Stomach (tissue), 9 donors: ENCODE measurements around the gene TTC33. TPM values are rescaled to one million over a fixed set of nuclear protein-coding genes. Genes with fewer than 3 reads are reported as not detected.
"Not testable (repeated sequence)": the region's sequence is repeated elsewhere in the genome, so short reads cannot be mapped to it uniquely, and the experiment has no call there.

Source experiments
- DNase-seq, 2 donors: peaks; one replicate each; pipeline versions ENCODE4 v3.0.0 to v3.0.0-alpha.2; 2013 to 2019
- H3K27ac ChIP-seq, 5 donors: fragments of 200-600 bp in 4 of 5; sonication (generic) in 4 of 5; one replicate each; pipeline ENCODE4 v1.5.1; 2013 to 2019; ENCODE audit warnings: mild to moderate bottlenecking in 1 of 5, moderate library complexity in 1 of 5
- H3K27me3 ChIP-seq, 3 donors: fragments of 200-600 bp; sonication (generic); one replicate each; pipeline ENCODE4 v1.5.1; 2017 to 2019; ENCODE audit warnings: mixed run types in 1 of 3
- H3K36me3 ChIP-seq, 4 donors: fragments of 200-600 bp; sonication (generic); 1 replicate in 3 of 4; 2 replicates in 1 of 4; pipeline ENCODE4 v1.5.1; 2016 to 2019
- H3K4me1 ChIP-seq, 4 donors: fragments of 200-600 bp; sonication (generic); one replicate each; pipeline ENCODE4 v1.5.1; 2016 to 2019
- H3K4me3 ChIP-seq, 4 donors: fragments of 200-600 bp; sonication (generic) in 3 of 4; one replicate each; pipeline ENCODE4 v1.5.1; 2016 to 2019; ENCODE audit warnings: mild to moderate bottlenecking in 1 of 4
- H3K9me3 ChIP-seq, 4 donors: fragments of 200-600 bp; sonication (generic); one replicate each; pipeline ENCODE4 v1.5.1; 2016 to 2019
- EP300 ChIP-seq: sonication (generic); formaldehyde crosslinking; IDR thresholded peaks from one replicate; pipeline ENCODE4 v1.6.1; 2017; ENCODE audit warnings: antibody characterized with exemption
- POLR2A ChIP-seq, 4 donors: fragments of 450-650 bp; IDR thresholded peaks; one replicate each; pipeline ENCODE4 v1.6.1; 2016; ENCODE audit warnings: antibody characterized with exemption in 4 of 4, control low read depth in 2 of 4, mild to moderate bottlenecking in 1 of 4, moderate library complexity in 1 of 4
- POLR2AphosphoS5 ChIP-seq, 3 donors: sonication (generic); formaldehyde crosslinking; IDR thresholded peaks; one replicate each; pipeline ENCODE4 v1.6.1; 2016; ENCODE audit warnings: antibody characterized with exemption in 3 of 3
- whole genome bisulfite sequencing, 5 donors: extraction: QIAGEN DNeasy Blood & Tissue Kit in 3 of 5; methylation state at CpG; one replicate each; pipeline versions ENCODE4 v1.1.5 to v1.1.7; 2013 to 2018; 5-methylcytosine and 5-hydroxymethylcytosine counted together
- intact Hi-C: fragments of 100-400 bp; cut with DNase I; formaldehyde crosslinking; loops from one replicate; pipeline ENCODE4 v1.15.1; 2023; ENCODE audit warnings: low total_unique reads
- polyA plus RNA-seq, 3 donors: library from polyadenylated mRNA; stranded (reverse); fragments of 200-250 nt; gene quantifications; one replicate each; pipeline ENCODE4 v1.2.3, GENCODE V29; 2013
- total RNA-seq, 5 donors: library from RNA; depleted of rRNA; stranded (reverse); fragments of >200 nt; gene quantifications; one replicate each; pipeline versions ENCODE4 v1.1.0 to v1.2.3, GENCODE V29; 2014 to 2016
- TF ChIP-seq, protein P1 (sequence below), 7 experiments: fragments of 450-650 bp in 4 of 7; fragments of 200-600 bp in 3 of 7; sonication (generic) in 3 of 7; IDR thresholded peaks; one replicate each; pipeline ENCODE4 v1.5.1; 2016 to 2019; ENCODE audit warnings: antibody characterized with exemption in 7 of 7, control low read depth in 2 of 7, mild to moderate bottlenecking in 1 of 7
- donor health status: healthy with polysubstance abuse.
- donor health status: Bipolar disorder and iron deficiency.
- donor health status: healthy.

TTC33 gene
- total and polyA plus RNA-seq, 8 donors, result 0.29 to 41.5 (median 7.3) TPM

- H3K4me3 ChIP-seq, result no peak overlapping the region
- H3K4me1 ChIP-seq, result peaks cover 0 to 15% (median 4%) of the 10 kb centered on the region in 4 donors
- TF ChIP-seq EP300, result no peak
- TF ChIP-seq POLR2AphosphoS5 (IDR thresholded peaks at IDR 0.05), result no peak
- TF ChIP-seq, protein P1, sequence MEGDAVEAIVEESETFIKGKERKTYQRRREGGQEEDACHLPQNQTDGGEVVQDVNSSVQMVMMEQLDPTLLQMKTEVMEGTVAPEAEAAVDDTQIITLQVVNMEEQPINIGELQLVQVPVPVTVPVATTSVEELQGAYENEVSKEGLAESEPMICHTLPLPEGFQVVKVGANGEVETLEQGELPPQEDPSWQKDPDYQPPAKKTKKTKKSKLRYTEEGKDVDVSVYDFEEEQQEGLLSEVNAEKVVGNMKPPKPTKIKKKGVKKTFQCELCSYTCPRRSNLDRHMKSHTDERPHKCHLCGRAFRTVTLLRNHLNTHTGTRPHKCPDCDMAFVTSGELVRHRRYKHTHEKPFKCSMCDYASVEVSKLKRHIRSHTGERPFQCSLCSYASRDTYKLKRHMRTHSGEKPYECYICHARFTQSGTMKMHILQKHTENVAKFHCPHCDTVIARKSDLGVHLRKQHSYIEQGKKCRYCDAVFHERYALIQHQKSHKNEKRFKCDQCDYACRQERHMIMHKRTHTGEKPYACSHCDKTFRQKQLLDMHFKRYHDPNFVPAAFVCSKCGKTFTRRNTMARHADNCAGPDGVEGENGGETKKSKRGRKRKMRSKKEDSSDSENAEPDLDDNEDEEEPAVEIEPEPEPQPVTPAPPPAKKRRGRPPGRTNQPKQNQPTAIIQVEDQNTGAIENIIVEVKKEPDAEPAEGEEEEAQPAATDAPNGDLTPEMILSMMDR (IDR thresholded peaks at IDR 0.05), result no peak
- TF ChIP-seq POLR2A (IDR thresholded peaks at IDR 0.05), result no peak
- no peaks in the 10 kb centered on the region for H3K27me3 ChIP-seq
- no peaks in the 10 kb centered on the region for H3K9me3 ChIP-seq
- peaks cover 0 to 31% (median 24%) of the 10 kb centered on the region in 4 donors for H3K36me3 ChIP-seq
- H3K27ac ChIP-seq, result no peak overlapping the region
- intact Hi-C loops, result no loop called here
- WGBS, 5 donors, result 72 to 83% (median 77%) methylated on average over 2 of the region's 2 CpGs
- DNase-seq, result no peak
These were observed 39.2 kb downstream of the TTC33 start for GRCh38 chr5:40716590-40716989.

- peaks cover 0 to 15% (median 4%) of the 10 kb centered on the region in 4 donors for H3K4me1 ChIP-seq
- intact Hi-C loops, result no loop called here
- TF ChIP-seq POLR2AphosphoS5 (IDR thresholded peaks at IDR 0.05) (no peak), POLR2A (IDR thresholded peaks at IDR 0.05) (no peak), EP300 (no peak)
- TF ChIP-seq, protein P1 (IDR thresholded peaks at IDR 0.05), result no peak
- no peak overlapping the region for H3K27ac ChIP-seq
- no peak for DNase-seq
- no peaks in the 10 kb centered on the region for H3K27me3 ChIP-seq
- WGBS, 5 donors, result 31 to 54% (median 34%) methylated on average over 2 of the region's 2 CpGs
- peaks cover 0 to 27% (median 19%) of the 10 kb centered on the region in 4 donors for H3K36me3 ChIP-seq
- no peak overlapping the region for H3K4me3 ChIP-seq
- no peaks in the 10 kb centered on the region for H3K9me3 ChIP-seq
These were observed 39.8 kb downstream of the TTC33 start for GRCh38 chr5:40716000-40716399.

DNA sequence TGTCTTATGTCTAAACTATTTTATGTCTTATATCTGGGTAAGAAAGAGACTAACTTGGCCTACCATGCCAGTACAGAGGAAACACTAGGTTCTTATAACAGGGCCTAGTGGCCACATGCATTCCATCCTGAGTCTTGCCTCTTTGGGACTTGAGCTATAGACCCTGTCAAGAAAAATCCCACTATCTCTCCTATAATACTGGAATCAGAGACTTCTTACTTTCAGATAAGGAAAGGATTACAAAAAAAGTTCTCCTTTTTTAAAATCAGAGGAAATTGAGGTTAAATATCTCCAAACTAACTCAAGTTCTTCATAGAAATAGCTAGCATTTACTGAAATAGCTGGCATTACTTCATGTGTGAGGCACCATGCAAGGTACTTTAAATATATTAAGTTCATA, 41.8 kb downstream of the TTC33 start:
- Histone ChIP-seq H3K4me1 (peaks cover 0 to 15% (median 4%) of the 10 kb centered on the region in 4 donors), H3K27me3 (no peaks in the 10 kb centered on the region), H3K9me3 (peaks cover 0 to 4% (median 0%) of the 10 kb centered on the region in 4 donors), H3K27ac (no peak overlapping the region), H3K36me3 (peaks cover 0 to 20% (median 11%) of the 10 kb centered on the region in 4 donors), H3K4me3 (no peak overlapping the region)
- no peak for DNase-seq
- intact Hi-C loops, result no loop called here
- TF ChIP-seq, protein P1 (IDR thresholded peaks at IDR 0.05), result no peak
- TF ChIP-seq POLR2A (IDR thresholded peaks at IDR 0.05) (no peak), POLR2AphosphoS5 (IDR thresholded peaks at IDR 0.05) (no peak), EP300 (no peak)

DNA sequence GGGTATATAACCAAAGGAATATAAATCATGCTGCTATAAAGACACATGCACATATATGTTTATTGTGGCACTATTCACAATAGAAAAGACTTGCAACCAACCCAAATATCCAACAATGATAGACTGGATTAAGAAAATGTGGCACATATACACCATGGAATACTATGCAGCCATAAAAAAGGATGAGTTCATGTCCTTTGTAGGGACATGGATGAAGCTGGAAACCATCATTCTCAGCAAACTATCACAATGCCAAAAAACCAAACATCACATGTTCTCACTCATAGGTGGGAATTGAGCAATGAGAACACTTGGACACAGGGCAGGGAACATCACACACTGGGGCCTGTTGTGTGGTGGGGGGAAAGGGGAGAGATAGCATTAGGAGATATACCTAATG, 45.2 kb downstream of the TTC33 start:
- H3K4me3 ChIP-seq, H3K27ac ChIP-seq, H3K27me3 ChIP-seq, intact Hi-C loops, DNase-seq: not testable (repeated sequence)
- Histone ChIP-seq H3K36me3 (peaks cover 0 to 18% (median 5%) of the 10 kb centered on the region in 4 donors), H3K9me3 (peaks cover 0 to 13% (median 2%) of the 10 kb centered on the region in 4 donors), H3K4me1 (peaks cover 0 to 12% (median 4%) of the 10 kb centered on the region in 4 donors)

DNA sequence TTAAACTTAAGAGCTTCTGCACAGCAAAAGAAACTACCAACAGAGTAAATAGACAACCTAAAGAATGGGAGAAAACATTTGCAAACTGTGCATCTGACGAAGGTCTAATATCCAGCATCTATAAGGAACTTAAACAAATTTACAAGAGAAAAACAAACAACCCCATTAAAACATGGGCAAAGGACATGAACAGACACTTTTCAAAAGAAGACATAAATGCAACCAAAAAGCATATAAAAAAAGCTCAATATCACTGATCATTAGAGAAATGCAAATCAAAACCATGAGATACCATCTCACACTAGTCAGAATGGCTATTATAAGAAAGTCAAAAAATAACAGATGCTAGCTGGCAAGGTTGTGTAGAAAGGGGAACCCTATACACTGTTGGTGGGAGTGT, 50.3 kb downstream of the TTC33 start:
- H3K4me1 ChIP-seq, intact Hi-C loops, H3K4me3 ChIP-seq, H3K27me3 ChIP-seq, H3K27ac ChIP-seq, DNase-seq: not testable (repeated sequence)
- Histone ChIP-seq H3K36me3 (peaks cover 0 to 34% (median 3%) of the 10 kb centered on the region in 4 donors), H3K9me3 (peaks cover 0 to 35% (median 13%) of the 10 kb centered on the region in 4 donors)
- 93 to 97% (median 97%) methylated on average over 1 of the region's 1 CpG for WGBS, 5 donors

GRCh38 chr5:40702027-40702426, 53.7 kb downstream of the TTC33 start:
- DNase-seq, H3K27me3 ChIP-seq, H3K4me1 ChIP-seq, intact Hi-C loops, H3K4me3 ChIP-seq, H3K27ac ChIP-seq: not testable (repeated sequence)
- Histone ChIP-seq H3K36me3 (peaks cover 0 to 33% (median 8%) of the 10 kb centered on the region in 4 donors), H3K9me3 (peaks cover 0 to 35% (median 15%) of the 10 kb centered on the region in 4 donors)
